DMS114 treated with DMSO at 0.1 percent for 48 hours (cell line): ENCODE data around the gene SNX5.

Experiments
- DNase-seq: peaks from one replicate; lab custom pipeline; 2025; ENCODE audit not compliant: unreplicated experiment; lab: John Stamatoyannopoulos, UW

The SNX5 gene

DNA sequence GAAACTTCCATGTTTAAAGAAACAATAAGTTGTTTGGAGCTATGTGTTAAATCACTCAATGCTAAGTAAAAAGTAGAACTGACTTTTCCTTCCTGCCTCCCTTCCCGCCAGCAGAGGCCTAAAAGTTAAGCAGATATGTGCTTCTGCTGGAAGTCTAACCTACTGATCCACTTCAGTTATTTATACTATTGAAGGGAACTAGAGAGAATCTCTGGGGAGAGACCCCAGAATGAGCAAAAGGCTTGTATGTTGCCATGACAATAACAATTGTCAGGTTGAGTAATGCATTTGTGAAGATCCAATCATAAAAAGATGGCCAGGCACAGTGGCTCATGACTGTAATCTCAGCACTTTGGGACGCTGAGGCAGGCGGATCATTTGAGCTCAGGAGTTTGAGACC, 25.0 kb upstream of the SNX5 start:
- no peak for DNase-seq

DNA sequence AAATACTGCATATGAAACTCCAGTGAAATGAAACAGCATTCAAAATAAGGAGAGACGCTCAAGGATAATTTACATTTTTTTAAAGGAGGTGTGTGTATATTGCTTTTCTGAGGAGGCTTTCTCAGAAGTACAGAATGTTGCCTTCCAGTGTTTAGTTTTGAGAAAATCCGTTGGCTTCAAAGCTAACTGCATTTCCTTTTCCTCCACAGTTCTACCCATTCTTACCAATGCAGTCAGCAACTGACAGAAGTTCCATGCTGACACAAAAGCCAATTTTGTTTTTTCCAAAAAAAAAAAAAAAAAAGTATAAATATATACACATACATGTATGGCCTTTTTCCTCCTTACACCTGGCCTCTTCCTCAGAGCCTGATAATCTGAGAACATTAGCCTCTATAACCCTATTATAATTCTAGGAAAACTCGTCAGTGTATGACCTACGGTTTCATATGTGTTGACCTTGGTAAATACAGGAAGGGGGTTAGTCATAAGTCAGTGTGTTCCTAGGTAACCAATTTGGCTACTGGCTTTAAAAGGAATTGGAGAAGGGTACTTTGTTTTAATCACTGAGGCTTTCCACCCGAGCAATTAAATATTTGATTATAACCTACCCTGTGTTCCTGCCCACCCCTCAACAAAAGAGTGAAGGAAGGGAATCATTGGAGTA, 24.4 kb upstream of the SNX5 start:
- DNase-seq = no peak

DNA sequence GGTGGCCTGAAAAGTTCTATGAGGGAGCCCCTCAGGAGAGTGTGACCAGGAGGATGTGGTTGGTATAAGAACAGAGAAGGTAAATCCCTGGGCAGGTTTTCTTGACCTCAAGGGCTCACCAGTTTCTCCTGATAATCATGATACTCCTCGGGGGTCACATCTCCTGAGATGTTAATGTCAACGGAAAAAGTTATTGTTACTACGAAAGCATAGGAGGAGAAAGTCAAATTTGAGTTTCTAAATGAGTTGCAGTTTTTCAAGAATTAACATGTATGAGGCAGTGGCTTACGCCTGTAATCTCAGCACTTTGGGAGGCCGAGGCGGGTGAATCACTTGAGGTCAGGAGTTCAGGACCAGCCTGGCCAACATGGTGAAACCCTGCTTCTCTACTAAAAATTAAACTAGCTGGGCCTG, 23.6 kb upstream of the SNX5 start:
- no peak for DNase-seq

DNA sequence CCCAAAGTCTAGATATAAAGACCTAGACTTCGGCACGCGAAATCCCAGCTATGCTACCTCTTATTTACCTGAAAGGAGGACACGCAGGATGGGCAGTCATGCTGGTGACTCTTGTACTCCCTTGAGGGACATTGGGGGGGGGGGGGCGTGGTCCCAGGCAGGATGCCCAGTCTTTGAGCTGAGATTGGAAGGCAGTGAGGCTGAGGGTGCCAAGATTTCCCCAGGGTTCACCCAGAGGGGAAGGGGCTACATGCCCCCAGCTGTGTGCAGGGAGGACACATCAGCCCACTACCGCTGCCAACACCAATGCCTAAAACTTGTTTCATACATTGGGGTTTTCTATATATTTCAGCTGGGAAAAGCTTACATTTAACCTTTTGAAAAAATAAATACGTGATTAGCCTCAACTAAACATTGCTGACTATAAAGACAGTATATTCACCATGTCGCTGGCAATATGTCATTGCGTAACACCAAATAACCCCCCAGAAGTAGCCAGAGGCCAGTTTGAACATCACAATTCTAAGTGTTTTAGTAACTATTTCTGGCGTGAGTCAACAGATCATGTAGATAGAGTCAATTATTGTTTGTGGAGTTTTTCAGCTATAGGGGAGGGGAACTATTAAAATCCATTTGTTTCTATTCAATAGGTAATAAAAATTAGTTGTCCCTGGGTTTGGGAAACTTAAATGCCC, 21.8 kb upstream of the SNX5 start:
- no peak for DNase-seq

DNA sequence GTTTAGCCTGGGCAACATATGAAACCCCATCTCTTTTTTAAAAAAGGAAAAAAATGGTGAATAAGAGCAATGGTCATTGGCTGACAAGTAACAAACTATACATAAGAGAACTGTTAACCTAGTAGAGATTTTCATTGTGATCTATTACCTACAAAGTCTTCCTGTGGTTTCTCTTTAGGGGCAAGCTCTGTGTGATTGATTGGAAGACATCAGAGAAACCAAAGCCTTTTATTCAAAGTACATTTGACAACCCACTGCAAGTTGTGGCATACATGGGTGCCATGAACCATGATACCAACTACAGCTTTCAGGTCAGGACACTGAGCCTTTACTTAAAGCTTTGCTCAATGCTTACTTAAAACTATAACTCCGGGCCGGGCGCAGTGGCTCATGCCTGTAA, 19.4 kb upstream of the SNX5 start:
- DNase-seq = no peak

DNA sequence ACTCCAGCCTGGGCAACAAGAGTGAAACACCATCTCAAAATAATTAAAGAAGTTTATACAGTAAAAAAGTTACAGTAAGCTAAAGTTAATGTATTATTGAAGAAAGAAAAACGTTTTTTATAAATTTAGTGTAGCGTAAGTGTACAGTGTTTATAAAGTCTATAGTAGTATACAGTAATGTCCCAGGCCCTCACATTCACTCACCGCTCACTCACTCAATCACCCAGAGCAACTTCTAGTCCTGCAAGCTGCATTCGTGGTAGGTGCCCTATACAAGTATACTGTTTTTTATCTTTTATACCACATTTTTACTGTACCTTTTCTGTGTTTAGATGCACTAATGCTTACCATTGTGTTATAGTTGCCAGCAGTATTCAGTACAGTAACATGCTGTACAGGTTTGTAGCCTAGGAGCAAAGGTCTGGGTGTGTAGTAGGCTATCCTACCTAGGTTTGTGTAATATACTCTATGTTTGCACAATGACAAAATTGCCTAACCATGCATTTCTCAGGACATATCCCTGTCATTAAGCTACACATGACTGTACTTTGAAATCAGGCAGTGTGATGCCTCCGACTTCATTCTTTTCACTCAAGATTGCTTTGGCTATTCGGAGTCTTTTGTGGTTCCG, 16.9 kb upstream of the SNX5 start:
- DNase-seq = no peak

DNA sequence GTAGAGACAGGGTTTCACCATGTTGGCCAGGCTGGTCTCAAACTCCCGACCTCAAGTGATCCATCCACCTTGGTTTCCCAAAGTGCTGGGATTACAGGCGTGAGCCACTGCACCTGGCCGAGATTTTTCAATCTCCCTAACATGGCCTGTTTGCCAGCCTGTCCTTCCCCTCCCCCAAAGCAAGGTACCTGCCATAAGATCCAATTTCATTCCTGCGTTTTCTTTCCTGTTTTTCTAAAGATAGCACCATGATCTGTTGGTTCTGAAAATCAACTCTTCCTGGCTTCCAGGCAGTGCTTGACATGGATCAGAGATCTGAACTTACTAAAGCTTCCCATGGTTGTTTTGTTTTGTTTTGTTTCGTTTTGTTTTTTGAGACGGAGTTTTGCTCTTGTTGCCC, 7.7 kb upstream of the SNX5 start:
- no peak for DNase-seq

DNA sequence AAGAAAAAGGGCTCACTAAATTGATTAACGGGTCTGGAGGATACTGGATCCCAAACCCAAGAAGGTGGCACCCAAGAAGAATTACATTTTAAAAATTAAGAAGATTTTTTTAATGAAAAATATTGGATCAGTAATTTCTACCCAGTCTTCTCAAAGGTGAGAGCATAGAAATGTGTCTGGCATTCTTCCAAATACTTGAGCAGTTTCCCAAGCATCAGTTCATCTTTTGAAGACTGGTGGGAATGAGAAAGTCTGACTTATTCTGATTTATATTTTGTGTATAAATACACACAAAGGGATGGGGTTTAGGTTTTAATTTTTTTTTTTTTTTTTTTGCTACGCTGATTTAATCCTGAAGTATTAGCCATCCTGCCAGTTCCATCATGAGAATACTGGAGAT, 3.5 kb upstream of the SNX5 start:
- DNase-seq = no peak

DNA sequence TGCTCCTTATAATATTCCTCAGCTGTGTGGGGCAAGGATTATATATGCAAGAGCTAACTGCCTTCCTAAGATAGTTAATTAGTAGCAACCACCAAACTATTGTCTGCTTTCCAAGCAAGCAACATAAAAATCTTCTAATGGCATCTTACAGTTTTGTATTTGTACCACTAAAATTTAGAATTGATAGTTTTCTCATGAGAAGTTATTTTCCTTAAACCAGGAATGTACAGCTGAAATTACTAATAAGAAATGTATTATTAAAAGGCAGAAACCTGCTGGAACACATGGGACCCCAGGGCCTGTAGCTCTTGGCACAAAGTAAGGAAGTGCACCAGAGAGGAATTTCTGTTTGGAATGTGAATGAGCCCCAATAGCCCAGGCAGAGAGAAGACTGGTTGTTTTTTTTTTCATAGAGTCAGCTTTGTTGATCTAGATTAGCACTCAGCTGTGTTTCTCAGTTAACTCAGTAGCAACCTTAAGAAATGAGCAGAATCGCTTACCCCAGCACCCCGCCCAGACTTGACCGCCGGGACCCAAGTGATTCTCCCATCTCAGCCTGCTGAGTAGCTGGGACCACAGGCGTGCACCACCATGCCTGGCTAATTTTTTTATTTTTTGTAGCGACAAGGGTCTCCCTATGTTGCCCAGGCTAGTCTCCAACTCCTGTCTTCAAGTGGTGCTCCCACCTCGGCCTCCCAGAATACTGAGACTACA, 2.9 kb upstream of the SNX5 start:
- DNase-seq = peak; percentile 6

DNA sequence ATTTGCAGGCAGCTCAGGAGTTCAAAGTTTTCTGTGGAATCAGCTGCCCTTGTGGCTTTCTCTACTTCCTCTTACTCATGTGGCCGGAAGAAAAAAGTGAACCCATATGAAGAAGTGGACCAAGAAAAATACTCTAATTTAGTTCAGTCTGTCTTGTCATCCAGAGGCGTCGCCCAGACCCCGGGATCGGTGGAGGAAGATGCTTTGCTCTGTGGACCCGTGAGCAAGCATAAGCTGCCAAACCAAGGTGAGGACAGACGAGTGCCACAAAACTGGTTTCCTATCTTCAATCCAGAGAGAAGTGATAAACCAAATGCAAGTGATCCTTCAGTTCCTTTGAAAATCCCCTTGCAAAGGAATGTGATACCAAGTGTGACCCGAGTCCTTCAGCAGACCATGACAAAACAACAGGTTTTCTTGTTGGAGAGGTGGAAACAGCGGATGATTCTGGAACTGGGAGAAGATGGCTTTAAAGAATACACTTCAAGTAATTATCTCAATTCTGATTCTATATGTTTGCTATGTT, 1.4 kb upstream of the SNX5 start:
- DNase-seq = no peak

DNA sequence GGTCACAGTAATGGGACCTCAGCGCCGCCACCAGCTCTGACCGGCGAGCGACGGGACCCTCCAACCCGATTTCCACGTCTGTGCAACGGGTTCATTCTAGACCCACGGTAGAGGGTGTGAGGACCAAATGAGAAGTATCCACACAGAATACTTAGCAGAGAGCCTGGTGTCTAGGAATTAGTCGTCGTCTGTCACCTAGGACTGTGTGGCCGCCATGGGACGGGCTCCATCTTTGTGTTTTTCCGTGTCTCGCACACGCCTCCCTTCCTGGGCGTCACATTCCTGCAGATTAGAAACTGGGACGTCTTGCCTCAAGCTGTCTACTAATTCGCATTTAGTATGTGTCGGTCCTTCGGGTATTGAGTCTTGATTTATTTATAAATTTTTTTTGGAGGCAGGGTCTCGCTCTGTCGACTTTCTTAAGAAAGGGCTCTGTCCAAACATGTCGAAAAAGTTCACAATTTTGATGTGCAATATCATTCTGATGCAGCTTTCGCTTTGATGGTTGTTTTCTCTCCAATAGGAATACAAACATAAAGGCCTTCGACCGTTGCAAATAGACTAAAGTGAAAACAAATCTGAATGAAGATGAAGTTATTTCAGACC, 787 bp upstream of the SNX5 start:
- no peak for DNase-seq

DNA sequence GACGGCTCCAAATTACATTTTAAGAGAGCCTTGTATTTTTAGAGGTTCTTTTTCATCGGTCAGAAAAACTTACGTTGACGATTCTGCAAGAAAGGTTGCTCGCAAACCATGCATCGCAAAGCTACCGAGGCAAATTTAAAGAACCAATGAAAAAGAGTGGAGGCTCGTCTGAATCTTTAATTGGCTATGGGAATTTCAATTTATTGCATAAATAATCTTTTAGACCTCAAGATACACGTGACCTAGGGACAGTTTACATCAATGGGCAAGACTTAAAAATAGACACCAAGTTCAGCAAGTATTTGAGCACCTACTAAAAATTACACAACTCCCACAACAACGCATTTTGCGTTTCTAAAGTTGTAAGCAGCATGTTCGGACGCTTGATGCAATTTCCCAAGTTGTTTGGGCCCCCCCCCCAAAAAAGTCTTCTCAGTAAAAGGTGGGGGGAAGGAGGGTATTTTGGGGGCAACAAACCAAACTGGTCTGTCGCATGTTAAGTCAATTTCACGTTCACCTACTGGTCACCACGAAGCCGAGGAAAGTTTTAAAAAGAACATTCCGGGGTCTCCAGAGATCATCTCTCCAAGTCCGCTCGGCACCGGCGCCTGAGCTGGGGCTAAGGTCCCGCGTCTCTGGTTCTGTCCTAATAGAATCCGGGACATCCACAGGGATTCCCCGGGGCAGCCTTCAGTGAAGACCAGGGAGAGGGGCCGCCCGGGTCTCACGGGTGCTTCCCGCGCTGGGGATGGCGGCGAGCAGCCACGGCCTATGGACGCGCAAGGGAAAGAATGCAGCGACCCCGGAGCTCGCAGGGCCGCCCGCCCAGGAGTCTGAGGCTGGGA, 851 bp downstream of the SNX5 start:
- peak; percentile 28 for DNase-seq

DNA sequence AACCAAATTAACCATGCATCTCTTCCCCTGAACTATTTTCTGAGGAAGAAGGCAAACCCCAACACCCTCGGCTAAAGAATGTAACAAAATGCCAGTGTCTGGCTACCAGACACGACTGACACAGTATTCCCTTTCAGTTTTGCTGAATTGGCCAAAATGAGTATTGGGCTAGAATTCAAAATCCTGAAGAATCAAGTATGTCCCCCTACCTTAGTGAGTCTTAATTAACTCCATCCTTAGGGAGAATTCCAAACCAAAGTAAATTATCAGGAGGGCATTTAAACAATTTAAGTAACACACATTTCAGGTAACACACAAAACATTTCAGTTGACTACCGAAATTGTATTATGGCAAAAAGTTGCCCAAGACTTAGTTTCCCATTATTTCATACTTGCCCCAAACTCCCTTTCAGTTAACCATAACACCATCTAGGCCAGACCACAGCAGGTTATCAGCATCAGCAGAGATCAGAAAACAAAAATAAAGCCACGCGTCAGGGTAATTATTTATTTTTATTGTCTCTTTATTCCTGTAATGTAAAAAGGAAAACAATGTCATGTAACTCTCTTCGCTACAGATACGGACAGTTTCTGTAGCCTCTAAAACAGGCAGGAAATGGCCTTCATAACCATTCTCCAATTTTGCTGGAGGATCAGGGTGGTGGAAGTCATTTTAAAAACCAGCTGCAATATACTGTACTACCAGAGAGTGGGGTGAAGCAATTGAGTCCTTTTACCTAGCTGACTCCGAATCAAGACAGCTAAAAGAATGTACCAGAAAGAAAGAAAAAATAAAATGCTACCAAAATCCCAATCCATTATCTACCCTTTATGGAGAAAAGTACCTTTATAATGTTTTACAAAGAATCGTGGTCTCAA, 1.9 kb downstream of the SNX5 start:
- peak; percentile 31 for DNase-seq

DNA sequence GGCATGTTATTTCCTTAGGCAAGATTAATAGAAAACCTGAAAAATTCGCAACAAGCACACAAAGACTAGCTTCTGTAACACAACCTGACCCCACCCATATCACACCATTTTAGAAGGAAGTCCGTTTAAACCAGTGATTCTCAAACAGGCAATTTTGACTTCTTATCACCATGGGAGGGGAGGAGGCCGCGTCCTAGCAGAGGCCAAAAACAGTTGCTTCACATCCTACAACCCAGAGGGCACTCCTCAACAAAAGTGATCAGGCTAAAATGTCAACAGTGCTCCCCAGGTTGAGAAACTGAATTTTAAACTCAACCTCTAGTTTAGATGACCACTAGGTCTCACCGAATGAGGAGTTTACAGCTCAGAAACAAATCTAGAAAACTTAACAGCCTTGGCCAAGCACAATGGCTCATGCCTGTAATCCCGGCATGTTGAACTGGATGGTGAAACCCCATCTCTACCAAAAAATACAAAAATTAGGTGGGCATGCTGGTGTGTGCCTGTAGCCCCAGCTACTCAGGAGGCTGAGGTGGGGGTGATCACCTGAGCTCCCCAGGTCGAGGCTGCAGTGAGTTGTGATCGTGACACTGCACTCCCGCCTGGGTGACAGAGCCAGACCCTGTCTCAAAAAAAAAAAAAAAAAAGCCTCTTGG, 3.4 kb downstream of the SNX5 start:
- DNase-seq = no peak

DNA sequence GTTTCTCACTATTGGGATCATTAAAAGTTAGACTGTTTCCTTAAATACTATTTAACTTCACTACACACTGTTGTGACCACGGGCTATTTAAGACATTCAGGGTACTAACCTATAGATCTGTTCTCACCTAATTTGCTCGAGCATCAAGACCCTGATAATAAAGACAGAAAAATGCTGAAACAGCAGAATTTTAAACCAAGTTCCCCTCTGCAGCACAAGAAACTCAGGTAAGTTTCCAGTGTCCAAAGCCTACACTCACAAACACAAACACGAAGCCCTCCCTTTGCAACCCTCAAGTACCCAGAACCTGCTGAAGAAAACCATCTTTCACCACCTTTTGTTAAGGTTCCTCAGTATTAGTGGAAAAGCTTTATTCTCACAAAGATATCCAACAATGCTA, 4.0 kb downstream of the SNX5 start:
- no peak for DNase-seq

DNA sequence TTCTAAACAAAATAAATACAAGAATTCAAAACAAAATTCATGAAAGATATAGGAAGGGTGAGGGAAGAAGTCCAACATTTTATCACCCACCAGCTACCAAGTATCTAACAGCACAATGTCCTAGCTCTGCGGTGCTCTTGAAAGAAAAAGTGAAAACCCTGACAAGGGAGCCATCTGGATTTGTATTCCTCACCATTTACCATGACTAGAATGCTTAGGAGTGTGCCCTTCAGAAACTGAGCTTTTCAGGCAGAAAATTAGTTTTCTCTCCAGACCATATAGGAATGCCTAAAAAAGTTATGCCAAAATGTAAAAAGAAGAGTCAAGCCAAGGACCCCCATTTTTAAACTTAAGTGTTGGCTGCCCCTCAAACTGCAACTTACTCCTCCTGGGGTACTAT, 4.5 kb downstream of the SNX5 start:
- no peak for DNase-seq

DNA sequence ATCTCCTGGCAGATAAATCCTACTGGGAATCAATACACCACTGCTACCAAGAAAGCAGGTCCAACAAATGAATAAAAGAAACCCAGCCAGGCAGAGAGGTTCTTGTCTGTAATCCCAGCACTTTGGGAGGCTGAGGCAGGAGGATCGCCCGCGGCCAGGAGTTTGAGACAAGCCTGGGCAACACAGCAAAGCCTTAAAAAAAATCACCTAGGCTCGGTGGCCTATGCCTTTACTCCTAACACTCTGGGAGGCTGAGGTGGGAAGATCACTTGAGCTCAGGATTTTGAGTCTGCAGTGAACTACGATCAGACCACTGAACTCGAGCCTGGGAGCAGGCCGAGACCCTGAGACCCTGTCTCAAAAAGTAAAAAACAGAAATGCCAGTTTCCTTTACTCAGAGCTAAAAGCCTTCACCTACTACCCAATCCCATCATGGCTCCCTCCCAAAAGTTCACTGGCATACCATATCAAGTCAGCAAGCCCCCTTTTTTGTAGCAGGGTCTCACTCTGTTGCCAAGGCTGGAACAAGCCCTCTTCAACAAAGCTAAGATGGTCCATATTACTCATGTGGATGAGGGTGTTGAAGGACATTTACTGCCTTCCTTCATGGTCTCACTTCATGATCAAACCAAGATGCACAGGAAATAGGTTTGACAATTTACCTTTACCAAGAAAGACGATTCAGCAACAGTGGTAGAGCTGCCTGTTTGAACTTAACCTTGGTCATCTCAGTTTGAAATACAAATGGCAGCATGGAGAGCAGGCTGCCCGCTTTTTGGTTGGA, 5.3 kb downstream of the SNX5 start:
- DNase-seq = no peak

DNA sequence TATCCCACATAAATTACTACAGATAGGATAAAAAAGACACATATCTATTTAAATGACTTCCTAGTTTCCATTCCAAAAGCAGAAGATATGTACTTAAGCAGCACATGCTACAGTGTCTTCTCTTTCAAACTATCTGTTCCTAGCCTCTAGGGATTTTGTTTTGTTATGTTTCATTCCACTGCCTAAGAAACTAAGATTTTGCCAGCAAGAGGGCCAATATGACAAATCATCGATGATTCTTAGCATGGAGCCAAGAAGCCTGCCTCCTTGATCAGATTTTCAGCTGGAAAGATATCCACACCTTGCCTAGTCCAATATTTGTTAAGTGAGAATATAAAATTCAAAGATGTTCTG, 7.0 kb downstream of the SNX5 start:
- no peak for DNase-seq
